Measurements from ENCODE around the gene NPHP4. TPM values are rescaled to one million over a fixed set of nuclear protein-coding genes. Genes with fewer than 3 reads are reported as not detected.

The NPHP4 gene
- total and polyA plus RNA-seq, 12 donors: 2.7 to 13.2 (median 7.3) TPM

DNA sequence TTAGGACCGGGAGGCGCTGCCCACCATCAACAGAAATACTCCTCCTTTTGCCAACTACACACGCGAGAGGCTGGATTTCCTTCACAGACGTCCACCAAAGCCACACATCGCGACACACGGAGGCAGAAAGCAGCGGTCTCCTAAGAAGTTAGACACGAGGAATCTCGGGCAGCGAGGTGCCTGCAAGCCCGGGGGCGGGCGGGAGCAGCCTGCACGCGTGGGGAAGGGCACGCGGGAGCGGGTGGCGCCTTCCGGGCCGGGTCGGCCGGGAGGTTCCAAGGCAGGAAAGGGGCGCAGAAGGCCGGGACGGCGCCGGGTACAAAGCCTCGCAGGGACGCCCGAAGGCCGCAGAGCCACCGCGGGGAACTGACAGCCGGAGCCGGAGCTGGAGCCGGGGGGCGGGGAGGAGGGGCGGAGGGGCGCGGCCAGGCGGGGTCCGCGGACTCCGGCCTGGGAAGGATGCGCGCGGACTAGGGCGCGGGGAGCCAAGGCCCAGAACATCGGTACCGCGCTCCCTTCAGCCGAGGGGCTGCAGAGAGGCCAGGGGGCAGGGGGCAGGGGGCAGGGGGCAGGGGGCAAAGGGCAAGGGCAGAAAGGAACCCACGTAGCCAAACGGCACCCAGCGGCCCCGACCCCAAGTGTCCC is 722 bp downstream of the NPHP4 start:
- peak in 5 of 7 donors; percentile 40 to 63 (median 55) for DNase-seq
- no peaks in the 10 kb centered on the region for H3K36me3 ChIP-seq (replicated peaks in 1 of 2)
- H3K9me3 ChIP-seq (replicated peaks in 1 of 3): no peaks in the 10 kb centered on the region
- TF ChIP-seq, protein P1, sequence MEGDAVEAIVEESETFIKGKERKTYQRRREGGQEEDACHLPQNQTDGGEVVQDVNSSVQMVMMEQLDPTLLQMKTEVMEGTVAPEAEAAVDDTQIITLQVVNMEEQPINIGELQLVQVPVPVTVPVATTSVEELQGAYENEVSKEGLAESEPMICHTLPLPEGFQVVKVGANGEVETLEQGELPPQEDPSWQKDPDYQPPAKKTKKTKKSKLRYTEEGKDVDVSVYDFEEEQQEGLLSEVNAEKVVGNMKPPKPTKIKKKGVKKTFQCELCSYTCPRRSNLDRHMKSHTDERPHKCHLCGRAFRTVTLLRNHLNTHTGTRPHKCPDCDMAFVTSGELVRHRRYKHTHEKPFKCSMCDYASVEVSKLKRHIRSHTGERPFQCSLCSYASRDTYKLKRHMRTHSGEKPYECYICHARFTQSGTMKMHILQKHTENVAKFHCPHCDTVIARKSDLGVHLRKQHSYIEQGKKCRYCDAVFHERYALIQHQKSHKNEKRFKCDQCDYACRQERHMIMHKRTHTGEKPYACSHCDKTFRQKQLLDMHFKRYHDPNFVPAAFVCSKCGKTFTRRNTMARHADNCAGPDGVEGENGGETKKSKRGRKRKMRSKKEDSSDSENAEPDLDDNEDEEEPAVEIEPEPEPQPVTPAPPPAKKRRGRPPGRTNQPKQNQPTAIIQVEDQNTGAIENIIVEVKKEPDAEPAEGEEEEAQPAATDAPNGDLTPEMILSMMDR (IDR thresholded peaks at IDR 0.05): no peak
- no peak for TF ChIP-seq POLR2A (IDR thresholded peaks at IDR 0.05)
- peak overlapping the region in 3 of 4 donors; percentile 68 to 89 (median 78) for H3K4me3 ChIP-seq
- H3K27me3 ChIP-seq: no peaks in the 10 kb centered on the region
- WGBS, 4 donors: 0% methylated on average over 14 to 59 of the region's 60 CpGs
- intact Hi-C loops (cut with DNase I): no loop called here
- peak overlapping the region in 4 of 5 donors; percentile 82 to 98 (median 92) for H3K27ac ChIP-seq
- peaks cover 6 to 17% of the 10 kb centered on the region in 2 donors for H3K4me1 ChIP-seq (replicated peaks in 1 of 2)

DNA sequence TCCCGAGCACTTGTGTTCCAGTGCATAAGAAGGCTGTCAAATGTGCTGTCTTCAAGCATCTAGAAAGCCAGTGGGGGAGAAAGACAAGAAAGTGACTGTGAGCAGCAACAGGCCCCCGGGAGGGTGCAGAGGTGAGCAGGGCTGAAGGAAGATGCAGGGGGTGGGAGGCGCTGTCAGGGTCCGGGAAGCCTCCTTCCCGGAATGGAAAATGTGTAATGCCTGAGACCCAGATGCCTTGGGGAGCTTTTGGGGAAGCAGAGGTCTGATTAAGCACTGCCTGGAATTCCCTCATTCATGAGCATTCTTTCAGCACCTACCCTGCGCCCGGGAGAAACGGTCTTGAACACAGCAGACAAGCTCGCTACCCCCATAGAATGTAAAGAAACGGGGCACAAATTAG is 1.3 kb downstream of the NPHP4 start:
- no peak for DNase-seq
- H3K4me1 ChIP-seq (replicated peaks in 1 of 2): peaks cover 6 to 17% of the 10 kb centered on the region in 2 donors
- intact Hi-C loops (cut with DNase I): no loop called here
- H3K27me3 ChIP-seq: no peaks in the 10 kb centered on the region
- H3K36me3 ChIP-seq (replicated peaks in 1 of 2): no peaks in the 10 kb centered on the region
- H3K4me3 ChIP-seq: peak overlapping the region in 2 of 4 donors; percentile 78 to 89
- WGBS, 4 donors: 53 to 79% (median 63%) methylated on average over 9 to 10 of the region's 10 CpGs
- H3K9me3 ChIP-seq (replicated peaks in 1 of 3): no peaks in the 10 kb centered on the region
- H3K27ac ChIP-seq: no peak overlapping the region
- no peak for TF ChIP-seq POLR2A (IDR thresholded peaks at IDR 0.05)
- TF ChIP-seq, protein P1 (IDR thresholded peaks at IDR 0.05): no peak

DNA sequence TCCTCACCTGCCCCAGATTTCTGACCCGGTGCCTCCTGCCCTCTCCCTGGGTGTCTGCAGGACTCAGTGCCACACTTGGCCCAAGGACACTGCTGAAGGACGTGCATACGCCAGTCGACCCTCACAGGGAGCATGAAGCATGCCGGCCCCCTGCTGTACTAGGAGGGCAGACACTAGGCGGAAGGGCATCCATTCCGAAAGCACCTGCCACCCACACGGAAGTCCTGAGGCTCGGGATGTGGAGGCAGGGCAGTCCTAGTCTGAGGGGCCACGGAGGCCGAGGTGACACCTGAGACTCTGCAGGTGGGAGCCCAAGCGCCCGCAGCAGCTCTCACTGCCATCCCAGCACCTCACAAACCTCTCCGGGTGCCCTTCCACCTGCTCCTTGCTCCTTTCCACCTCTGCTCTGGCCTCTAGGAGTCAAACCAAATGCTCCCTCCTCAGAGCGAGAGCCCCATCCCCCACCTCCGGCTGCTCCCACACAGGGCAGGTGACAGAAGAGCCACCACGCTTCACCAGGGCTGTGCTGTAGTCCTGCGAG is 2.4 kb downstream of the NPHP4 start:
- Histone ChIP-seq H3K9me3 (replicated peaks in 1 of 3) (no peaks in the 10 kb centered on the region), H3K27me3 (no peaks in the 10 kb centered on the region), H3K4me3 (no peak overlapping the region), H3K4me1 (replicated peaks in 1 of 2) (peaks cover 6 to 17% of the 10 kb centered on the region in 2 donors), H3K36me3 (replicated peaks in 1 of 2) (no peaks in the 10 kb centered on the region), H3K27ac (no peak overlapping the region)
- no peak for DNase-seq
- WGBS, 4 donors: 83 to 98% (median 88%) methylated on average over 8 to 18 of the region's 18 CpGs
- TF ChIP-seq POLR2A (IDR thresholded peaks at IDR 0.05): no peak
- TF ChIP-seq, protein P1 (IDR thresholded peaks at IDR 0.05): no peak
- intact Hi-C loops (cut with DNase I): no loop called here

DNA sequence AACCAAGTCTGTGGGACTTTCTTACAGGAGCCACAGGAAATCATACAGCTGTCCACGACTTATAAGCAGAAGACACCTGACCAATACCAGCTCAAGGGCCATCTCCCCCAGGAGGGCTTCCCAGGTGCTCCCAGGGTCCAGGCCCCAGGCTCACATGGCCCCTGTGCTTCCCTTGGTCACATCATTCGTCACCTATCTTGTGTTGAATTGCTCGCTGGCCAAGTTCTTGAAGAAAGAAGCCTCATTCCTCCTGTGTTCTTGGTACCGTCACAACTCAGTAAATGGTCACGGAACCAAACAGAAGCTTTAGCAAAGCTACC is 3.0 kb downstream of the NPHP4 start:
- TF ChIP-seq POLR2A (IDR thresholded peaks at IDR 0.05): no peak
- TF ChIP-seq, protein P1 (IDR thresholded peaks at IDR 0.05): no peak
- no peaks in the 10 kb centered on the region for H3K27me3 ChIP-seq
- no peaks in the 10 kb centered on the region for H3K36me3 ChIP-seq (replicated peaks in 1 of 2)
- H3K4me1 ChIP-seq (replicated peaks in 1 of 2): peaks cover 6 to 17% of the 10 kb centered on the region in 2 donors
- intact Hi-C loops (cut with DNase I): no loop called here
- no peak for DNase-seq
- no peak overlapping the region for H3K4me3 ChIP-seq
- no peaks in the 10 kb centered on the region for H3K9me3 ChIP-seq (replicated peaks in 1 of 3)
- 93 to 98% (median 95%) methylated on average over 5 of the region's 5 CpGs for WGBS, 4 donors
- H3K27ac ChIP-seq: no peak overlapping the region
